BLaER1 treated with 17β-estradiol and CSF1 and Interleukin-3, amounts not matched to agents 10 nM and 100 nM (cell line): ENCODE measurements around the gene TENM4.
"Not testable (repeated sequence)": the region's sequence is repeated elsewhere in the genome, so short reads cannot be mapped to it uniquely, and the experiment has no call there.

Source experiments
- H3K27ac ChIP-seq, 11 experiments: shearing (Covaris generic); formaldehyde crosslinking; 2 replicates each; pipeline ENCODE4 v1.8.1; 2022
- H3K27me3 ChIP-seq, 11 experiments: shearing (Covaris generic); formaldehyde crosslinking; 2 replicates each; pipeline ENCODE4 v1.8.1; 2022
- H3K36me3 ChIP-seq, 11 experiments: shearing (Covaris generic); formaldehyde crosslinking; 2 replicates each; pipeline ENCODE4 v1.8.1; 2022
- H3K4me1 ChIP-seq, 10 experiments: shearing (Covaris generic); formaldehyde crosslinking; 2 replicates each; pipeline ENCODE4 v1.8.1; 2022
- H3K4me2 ChIP-seq, 11 experiments: shearing (Covaris generic); formaldehyde crosslinking; 2 replicates each; pipeline ENCODE4 v1.8.1; 2022
- H3K4me3 ChIP-seq, 10 experiments: shearing (Covaris generic); formaldehyde crosslinking; 2 replicates each; pipeline ENCODE4 v1.8.1; 2022
- H3K9ac ChIP-seq, 11 experiments: shearing (Covaris generic); formaldehyde crosslinking; 2 replicates each; pipeline ENCODE4 v1.8.1; 2022
- H3K9me3 ChIP-seq, 11 experiments: shearing (Covaris generic); formaldehyde crosslinking; replicated peaks in 1 of 11; 2 replicates each; pipeline ENCODE4 v1.8.1; 2022
- H4K20me1 ChIP-seq, 11 experiments: shearing (Covaris generic); formaldehyde crosslinking; 2 replicates each; pipeline ENCODE4 v1.8.1; 2022
- Cebpa-rat ChIP-seq, 11 experiments: shearing (Covaris generic); IDR thresholded peaks; 2 replicates each; pipeline ENCODE4 v1.8.1; 2022

Gene TENM4

GRCh38 chr11:79227767-79228755 lies 212.8 kb downstream of the TENM4 start:
- Histone ChIP-seq H3K9me3 (peaks cover 0 to 12% (median 4%) of the 10 kb centered on the region in 11 experiments; a peak in 11 of 22 replicates), H3K36me3 (peaks cover 0 to 1% (median 0%) of the 10 kb centered on the region in 11 experiments; a peak in 1 of 22 replicates), H4K20me1 (no peaks in the 10 kb centered on the region), H3K4me2 (peak overlapping the region in 1 of 11 experiments; percentile 12; a peak in 1 of 22 replicates), H3K4me3 (no peak overlapping the region), H3K27me3 (no peaks in the 10 kb centered on the region), H3K4me1 (peaks cover 0 to 20% (median 0%) of the 10 kb centered on the region in 10 experiments; a peak in 6 of 20 replicates), H3K27ac (no peak overlapping the region), H3K9ac (no peak overlapping the region)
- no peak for TF ChIP-seq Cebpa-rat (IDR thresholded peaks at IDR 0.05)

- no peak for TF ChIP-seq Cebpa-rat (IDR thresholded peaks at IDR 0.05)
- Histone ChIP-seq H3K4me3 (no peak overlapping the region), H3K4me1 (peaks cover 0 to 13% (median 0%) of the 10 kb centered on the region in 10 experiments; a peak in 6 of 20 replicates), H3K27me3 (no peaks in the 10 kb centered on the region), H3K9ac (no peak overlapping the region), H3K36me3 (peaks cover 0 to 9% (median 5%) of the 10 kb centered on the region in 11 experiments; a peak in 3 of 22 replicates), H3K9me3 (peaks cover 0 to 19% (median 10%) of the 10 kb centered on the region in 11 experiments; a peak in 17 of 22 replicates), H4K20me1 (no peaks in the 10 kb centered on the region), H3K4me2 (no peak overlapping the region), H3K27ac (no peak overlapping the region)
Observed at GRCh38 chr11:79227308-79227707, 213.5 kb downstream of the TENM4 start.

GRCh38 chr11:79226126-79226525 lies 214.7 kb downstream of the TENM4 start:
- no peak overlapping the region for H3K4me2 ChIP-seq
- peaks cover 0 to 12% (median 5%) of the 10 kb centered on the region in 11 experiments; a peak in 3 of 22 replicates for H3K36me3 ChIP-seq
- no peak overlapping the region for H3K9ac ChIP-seq

GRCh38 chr11:79222163-79222562 lies 218.7 kb downstream of the TENM4 start:
- Histone ChIP-seq H3K9me3 (peaks cover 0 to 24% (median 13%) of the 10 kb centered on the region in 11 experiments; a peak in 17 of 22 replicates), H3K4me1 (peaks cover 0 to 21% (median 4%) of the 10 kb centered on the region in 10 experiments; a peak in 5 of 20 replicates), H3K36me3 (peaks cover 0 to 12% (median 5%) of the 10 kb centered on the region in 11 experiments; a peak in 3 of 22 replicates)
- H3K4me3 ChIP-seq, H3K27ac ChIP-seq, H4K20me1 ChIP-seq, H3K9ac ChIP-seq, H3K27me3 ChIP-seq, H3K4me2 ChIP-seq: not testable (repeated sequence)

More at GRCh38 chr11:79226126-79226525, 214.7 kb downstream of the TENM4 start:
- peaks cover 0 to 24% (median 13%) of the 10 kb centered on the region in 11 experiments; a peak in 17 of 22 replicates for H3K9me3 ChIP-seq
- H4K20me1 ChIP-seq, result no peaks in the 10 kb centered on the region
- H3K27me3 ChIP-seq, result no peaks in the 10 kb centered on the region
- no peak for TF ChIP-seq Cebpa-rat (IDR thresholded peaks at IDR 0.05)
- H3K27ac ChIP-seq, result no peak overlapping the region
- H3K4me1 ChIP-seq, result peaks cover 0 to 6% (median 0%) of the 10 kb centered on the region in 10 experiments; a peak in 3 of 20 replicates
- H3K4me3 ChIP-seq, result no peak overlapping the region

GRCh38 chr11:79221444-79222130 lies 219.2 kb downstream of the TENM4 start:
- Histone ChIP-seq H3K27me3 (no peaks in the 10 kb centered on the region), H3K4me3 (no peak overlapping the region), H3K36me3 (peaks cover 0 to 12% (median 5%) of the 10 kb centered on the region in 11 experiments; a peak in 3 of 22 replicates), H4K20me1 (no peaks in the 10 kb centered on the region), H3K4me2 (no peak overlapping the region), H3K9ac (no peak overlapping the region), H3K9me3 (peaks cover 0 to 27% (median 13%) of the 10 kb centered on the region in 11 experiments; a peak in 17 of 22 replicates), H3K4me1 (peaks cover 0 to 26% (median 7%) of the 10 kb centered on the region in 10 experiments; a peak in 10 of 20 replicates), H3K27ac (no peak overlapping the region)
- TF ChIP-seq Cebpa-rat (IDR thresholded peaks at IDR 0.05), result no peak

- no peak for TF ChIP-seq Cebpa-rat (IDR thresholded peaks at IDR 0.05)
- H3K4me2 ChIP-seq, result peak overlapping the region in 2 of 11 experiments; percentile 15 to 38; a peak in 3 of 22 replicates
- H3K36me3 ChIP-seq, result peaks cover 0 to 18% (median 5%) of the 10 kb centered on the region in 11 experiments; a peak in 4 of 22 replicates
Observed at GRCh38 chr11:79220171-79220570, 220.7 kb downstream of the TENM4 start.

GRCh38 chr11:79219186-79220045 lies 221.4 kb downstream of the TENM4 start:
- TF ChIP-seq Cebpa-rat (IDR thresholded peaks at IDR 0.05), result no peak
- Histone ChIP-seq H3K4me2 (peak overlapping the region in 3 of 11 experiments; percentile 7 to 38 (median 15); a peak in 4 of 22 replicates), H4K20me1 (no peaks in the 10 kb centered on the region), H3K4me3 (no peak overlapping the region), H3K9ac (no peak overlapping the region), H3K27me3 (no peaks in the 10 kb centered on the region), H3K27ac (no peak overlapping the region), H3K4me1 (peaks cover 0 to 48% (median 11%) of the 10 kb centered on the region in 10 experiments; a peak in 10 of 20 replicates), H3K36me3 (peaks cover 0 to 21% (median 5%) of the 10 kb centered on the region in 11 experiments; a peak in 4 of 22 replicates), H3K9me3 (peaks cover 0 to 36% (median 12%) of the 10 kb centered on the region in 11 experiments; a peak in 17 of 22 replicates)

More at GRCh38 chr11:79220171-79220570, 220.7 kb downstream of the TENM4 start:
- no peak overlapping the region for H3K9ac ChIP-seq
- no peak overlapping the region for H3K27ac ChIP-seq
- peaks cover 0 to 40% (median 11%) of the 10 kb centered on the region in 10 experiments; a peak in 10 of 20 replicates for H3K4me1 ChIP-seq
- H3K4me3 ChIP-seq, result no peak overlapping the region
- no peaks in the 10 kb centered on the region for H3K27me3 ChIP-seq
- H4K20me1 ChIP-seq, result no peaks in the 10 kb centered on the region
- H3K9me3 ChIP-seq, result peaks cover 0 to 33% (median 14%) of the 10 kb centered on the region in 11 experiments; a peak in 17 of 22 replicates
